Activated CD8-positive, alpha-beta memory T cell treated with anti-CD3 and anti-CD28 coated beads, Interleukin-2, amount 10 ng/mL, durations not matched to agents 7 days and 5 days (primary cell): ENCODE results near the gene ZFP36. TPM values are rescaled to one million over a fixed set of nuclear protein-coding genes. Genes with fewer than 3 reads are reported as not detected.
"Not testable (repeated sequence)": the region's sequence is repeated elsewhere in the genome, so short reads cannot be mapped to it uniquely, and the experiment has no call there.

Source experiments
- ATAC-seq: fragments of 150-1000 bp; cut with Tn5 transposase; one replicate; pipeline ENCODE4 v1.10.0; 2021; ENCODE audit warnings: moderate library complexity
- CTCF ChIA-PET: fragments of 350-600 bp; sonication (Branson Sonifier 250); formaldehyde crosslinking; loops from one replicate; lab custom pipeline; 2021; ENCODE audit warnings: antibody characterized with exemption; lab: Charles Lee
- DNase-seq: peaks from one replicate; pipeline ENCODE4 v3.0.0-alpha.2; 2020
- H3K27ac Mint-ChIP-seq: one replicate; pipeline ENCODE4 v1.8.0; 2021; ENCODE audit warnings: mild to moderate bottlenecking, mixed read lengths
- H3K27me3 Mint-ChIP-seq: one replicate; pipeline ENCODE4 v1.8.0; 2021; ENCODE audit warnings: mixed read lengths
- H3K36me3 Mint-ChIP-seq: one replicate; pipeline ENCODE4 v1.8.0; 2021; ENCODE audit warnings: mild to moderate bottlenecking, mixed read lengths
- H3K4me1 Mint-ChIP-seq: one replicate; pipeline ENCODE4 v1.8.0; 2021; ENCODE audit warnings: mixed read lengths
- H3K4me3 Mint-ChIP-seq: one replicate; pipeline ENCODE4 v1.8.0; 2021; ENCODE audit warnings: mild to moderate bottlenecking, moderate library complexity, mixed read lengths
- H3K9me3 Mint-ChIP-seq: one replicate; pipeline ENCODE4 v1.8.0; 2022; ENCODE audit warnings: low read depth, mixed read lengths
- total RNA-seq, 2 experiments: library from RNA; stranded (reverse); gene quantifications; one replicate each; pipeline ENCODE4 v1.2.3, GENCODE V29; 2021

ZFP36 gene
- total RNA-seq, 2 experiments from 2014 or later, result 45.1 to 107 TPM

DNA sequence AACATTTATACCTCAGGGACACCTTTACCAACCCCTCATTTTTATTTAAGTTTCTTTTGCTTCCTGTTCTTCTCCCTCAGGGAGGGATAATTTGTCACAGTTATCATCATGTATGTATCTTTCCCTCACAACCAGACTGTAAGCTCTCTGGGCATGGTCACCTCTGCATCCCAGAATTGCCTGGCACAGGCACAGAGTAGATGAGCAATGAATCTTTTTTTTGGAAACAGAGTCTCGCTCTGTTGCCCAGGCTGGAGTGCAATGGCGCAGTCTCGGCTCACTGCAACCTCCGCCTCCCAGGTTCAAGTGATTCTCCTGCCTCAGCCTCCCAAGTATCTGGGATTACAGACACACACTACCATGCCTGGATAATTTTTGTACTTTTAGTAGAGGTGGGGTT, 27.3 kb upstream of the ZFP36 start:
- H3K4me1 Mint-ChIP-seq, H3K4me3 Mint-ChIP-seq, H3K27me3 Mint-ChIP-seq, DNase-seq, H3K9me3 Mint-ChIP-seq, H3K27ac Mint-ChIP-seq, CTCF ChIA-PET, ATAC-seq: not testable (repeated sequence)
- peaks cover 18% of the 10 kb centered on the region for H3K36me3 Mint-ChIP-seq

DNA sequence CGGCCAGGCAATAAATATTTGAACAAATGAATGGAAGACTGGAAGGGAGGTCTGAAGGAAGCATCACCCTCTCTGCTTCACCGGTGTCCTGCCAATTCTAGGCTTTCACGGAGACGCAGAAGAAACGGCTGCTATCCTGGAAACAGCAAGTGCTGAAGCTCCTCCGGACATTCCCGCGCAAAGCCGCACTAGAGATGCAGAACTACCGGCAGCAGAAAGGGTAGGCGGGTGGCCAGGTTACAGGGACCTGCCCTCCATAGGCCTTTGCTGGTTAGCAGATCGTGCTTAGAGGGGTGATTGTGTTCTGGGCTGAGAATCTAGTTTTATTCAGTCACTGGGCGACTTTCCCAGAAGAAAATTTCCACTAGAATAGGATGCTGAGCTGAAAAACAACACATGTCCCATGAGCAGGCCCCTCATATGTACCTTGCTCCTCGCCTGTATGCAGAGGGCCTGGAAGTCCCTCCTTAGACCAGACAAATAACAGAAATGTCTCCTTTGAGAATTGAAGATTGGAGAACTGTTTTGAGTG, 26.7 kb upstream of the ZFP36 start:
- H3K9me3 Mint-ChIP-seq, result no peaks in the 10 kb centered on the region
- CTCF ChIA-PET, result no interaction called here
- DNase-seq (no peak), ATAC-seq (no peak)
- peaks cover 18% of the 10 kb centered on the region for H3K36me3 Mint-ChIP-seq
- no peak overlapping the region for H3K4me3 Mint-ChIP-seq
- H3K27ac Mint-ChIP-seq, result no peak overlapping the region
- H3K27me3 Mint-ChIP-seq, result no peaks in the 10 kb centered on the region
- H3K4me1 Mint-ChIP-seq, result no peaks in the 10 kb centered on the region

DNA sequence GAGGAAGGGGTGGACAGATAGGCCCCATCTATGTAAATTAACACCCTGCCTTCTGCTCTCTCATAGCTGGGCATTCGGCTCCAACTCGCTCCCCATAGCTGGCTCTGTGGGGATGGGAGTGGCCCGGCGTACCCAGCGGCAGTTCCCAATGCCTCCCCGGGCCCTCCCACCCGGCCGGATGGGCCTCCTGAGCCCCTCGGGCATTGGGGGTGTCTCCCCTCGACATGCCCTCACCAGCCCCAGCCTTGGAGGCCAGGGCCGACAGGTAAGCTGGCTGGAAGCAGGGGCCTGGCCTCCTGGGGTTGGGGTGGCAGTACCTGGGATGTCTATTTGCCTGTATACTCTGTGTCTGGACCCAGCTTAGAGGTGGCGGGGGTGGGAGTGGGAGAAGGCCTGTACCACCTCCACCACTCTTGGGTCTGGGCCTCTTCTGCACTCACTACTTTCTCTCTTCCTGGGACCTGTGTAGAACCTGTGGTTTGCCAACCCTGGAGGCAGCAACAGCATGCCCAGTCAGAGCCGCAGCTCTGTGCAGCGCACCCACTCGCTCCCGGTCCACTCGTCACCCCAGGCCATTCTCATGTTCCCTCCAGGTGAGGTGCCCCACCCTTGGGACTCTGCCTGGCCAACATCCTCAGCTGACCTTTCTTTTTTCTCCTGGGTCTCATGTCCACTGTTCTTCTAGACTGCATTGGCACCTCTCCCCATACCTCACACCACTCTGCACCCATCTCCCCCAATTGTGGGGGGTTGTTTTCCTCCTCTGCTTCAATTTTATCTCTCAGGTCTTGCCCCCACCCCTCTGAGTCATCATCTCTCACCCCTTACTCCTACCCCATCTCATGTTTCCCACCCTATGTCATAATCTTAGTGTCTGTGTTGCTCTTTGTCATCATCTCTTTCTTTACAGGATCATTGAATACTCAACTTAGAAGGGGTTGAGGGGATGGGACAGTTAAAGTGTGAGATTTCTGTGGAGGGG, 25.8 kb upstream of the ZFP36 start:
- Mint-ChIP-seq H3K4me1 (peaks cover 1% of the 10 kb centered on the region), H3K27ac (no peak overlapping the region), H3K4me3 (no peak overlapping the region), H3K27me3 (no peaks in the 10 kb centered on the region), H3K9me3 (no peaks in the 10 kb centered on the region), H3K36me3 (peaks cover 18% of the 10 kb centered on the region)
- CTCF ChIA-PET, result no interaction called here
- ATAC-seq, result no peak
- no peak for DNase-seq

DNA sequence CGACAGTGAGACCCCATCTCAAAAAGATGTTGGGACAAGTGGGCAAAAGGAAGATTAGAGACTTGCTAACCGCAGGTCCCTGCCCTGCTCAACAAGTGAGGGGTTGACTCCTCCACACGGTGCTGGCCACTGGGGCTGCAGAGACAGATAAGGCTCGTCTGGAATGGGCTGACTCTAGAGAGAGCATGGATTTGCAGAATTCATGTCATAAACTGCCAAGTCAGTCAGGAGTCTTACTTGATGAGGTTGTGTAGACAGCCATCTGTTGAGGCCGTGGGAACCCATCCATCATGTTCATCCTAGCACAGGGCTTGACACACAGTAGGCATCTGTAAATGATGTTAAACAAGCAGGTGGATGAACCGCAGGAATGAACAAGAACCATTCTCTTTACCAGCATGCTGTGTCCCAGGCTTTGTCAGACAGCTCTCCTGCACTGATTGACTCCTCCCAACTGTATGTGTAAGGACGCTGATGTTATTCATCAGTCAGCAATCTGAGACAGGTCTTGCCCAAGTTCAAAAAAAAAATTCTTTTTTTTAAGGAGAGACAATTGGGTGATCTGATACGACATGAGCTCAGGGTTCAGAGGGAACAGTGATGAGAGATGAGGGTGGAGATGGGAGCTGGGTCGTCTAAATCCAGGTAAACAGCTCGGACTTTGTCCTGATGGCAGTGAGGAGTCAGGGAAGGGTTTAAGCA, 24.6 kb upstream of the ZFP36 start:
- ATAC-seq (no peak), DNase-seq (no peak)
- no peaks in the 10 kb centered on the region for H3K27me3 Mint-ChIP-seq
- H3K36me3 Mint-ChIP-seq, result peaks cover 21% of the 10 kb centered on the region
- no peak overlapping the region for H3K4me3 Mint-ChIP-seq
- H3K27ac Mint-ChIP-seq, result peak overlapping the region; percentile 20
- H3K9me3 Mint-ChIP-seq, result no peaks in the 10 kb centered on the region
- CTCF ChIA-PET, result no interaction called here
- peaks cover 1% of the 10 kb centered on the region for H3K4me1 Mint-ChIP-seq

DNA sequence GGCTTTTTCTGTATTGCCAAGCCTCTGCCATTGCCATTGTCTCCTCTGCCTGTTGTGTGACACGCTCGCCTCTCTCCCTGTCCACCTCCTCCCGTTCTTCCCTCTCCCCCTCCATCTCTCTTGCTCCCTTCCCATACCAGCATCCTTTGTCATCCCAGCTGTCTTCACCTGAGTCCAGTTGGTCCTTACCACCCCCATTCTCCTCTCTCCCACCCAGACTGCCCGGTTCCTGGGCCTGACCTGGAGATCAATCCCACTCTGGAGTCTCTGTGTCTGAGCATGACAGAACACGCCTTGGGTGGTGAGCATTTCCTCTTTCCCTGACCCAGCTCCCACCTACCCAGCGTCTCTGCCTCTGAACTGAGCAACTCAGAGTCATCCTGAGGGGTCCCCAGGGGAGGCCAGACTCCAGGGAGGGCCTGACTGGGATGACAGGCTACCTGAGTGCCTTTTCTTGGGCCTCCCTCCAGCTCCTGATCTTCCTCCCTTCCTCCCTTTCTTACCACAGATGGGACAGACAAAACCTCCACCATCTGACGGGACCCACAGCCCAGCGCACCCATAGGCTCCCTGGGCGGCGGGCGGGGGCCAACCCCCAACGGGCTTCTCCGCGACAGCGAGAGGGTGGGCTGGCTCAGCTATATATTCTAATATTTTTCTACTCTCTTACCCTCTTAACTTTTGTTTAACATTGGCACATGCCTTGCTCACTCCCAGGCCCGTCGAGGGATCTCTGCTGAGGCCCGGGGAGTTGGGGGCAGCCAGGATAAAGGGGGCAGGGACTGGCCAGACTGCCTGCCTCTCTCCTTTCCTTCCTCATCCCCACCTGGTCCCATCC, 23.4 kb upstream of the ZFP36 start:
- CTCF ChIA-PET, result no interaction called here
- peak overlapping the region; percentile 7 for H3K27ac Mint-ChIP-seq
- peaks cover 1% of the 10 kb centered on the region for H3K4me1 Mint-ChIP-seq
- DNase-seq (no peak), ATAC-seq (no peak)
- H3K36me3 Mint-ChIP-seq, result peaks cover 20% of the 10 kb centered on the region
- H3K27me3 Mint-ChIP-seq, result no peaks in the 10 kb centered on the region
- H3K4me3 Mint-ChIP-seq, result no peak overlapping the region
- H3K9me3 Mint-ChIP-seq, result no peaks in the 10 kb centered on the region

DNA sequence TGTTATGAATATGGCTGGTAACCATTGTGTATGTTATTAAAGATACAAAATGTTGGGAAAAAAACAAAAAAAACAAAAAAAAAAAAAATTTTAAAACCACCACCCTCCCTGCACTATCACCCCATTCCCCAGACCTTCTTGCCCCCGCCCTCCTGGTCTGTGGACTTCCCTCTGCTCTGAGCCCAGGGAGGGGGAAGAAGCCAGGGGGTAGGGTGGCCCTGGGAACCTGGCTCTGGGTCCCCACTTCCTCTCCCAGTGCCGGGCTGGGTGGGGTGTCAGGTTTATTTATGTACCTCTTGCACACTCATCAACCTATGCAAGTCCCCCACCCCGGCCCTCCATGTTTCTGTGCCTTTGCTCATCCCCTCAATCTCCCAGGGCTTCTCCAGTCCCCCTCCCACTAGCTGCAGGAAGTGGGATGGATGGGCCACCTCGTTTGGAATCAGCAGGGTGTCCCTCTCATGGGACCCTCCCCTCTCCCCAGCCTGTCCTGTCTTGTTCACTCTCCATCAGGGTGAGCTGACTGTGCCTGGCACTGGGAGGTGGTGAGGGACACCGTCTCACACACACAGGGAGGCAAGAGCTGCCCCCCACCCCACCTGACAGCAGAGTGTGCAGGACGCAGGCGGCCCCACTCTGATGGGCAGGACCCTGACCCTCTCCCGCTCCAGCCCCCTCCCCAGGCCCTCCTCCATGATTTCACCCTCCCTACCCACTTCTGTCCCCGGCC, 21.6 kb upstream of the ZFP36 start:
- Mint-ChIP-seq H3K27me3 (no peaks in the 10 kb centered on the region), H3K4me3 (no peak overlapping the region), H3K4me1 (peaks cover 12% of the 10 kb centered on the region), H3K27ac (peak overlapping the region; percentile 56), H3K9me3 (no peaks in the 10 kb centered on the region), H3K36me3 (peaks cover 26% of the 10 kb centered on the region)
- CTCF ChIA-PET, result interaction anchor here (1.1 kb wide), 1 partner anchor 39 kb away, joined by 3 read pairs; no protein-coding TSS in a partner anchor
- no peak for DNase-seq
- no peak for ATAC-seq

DNA sequence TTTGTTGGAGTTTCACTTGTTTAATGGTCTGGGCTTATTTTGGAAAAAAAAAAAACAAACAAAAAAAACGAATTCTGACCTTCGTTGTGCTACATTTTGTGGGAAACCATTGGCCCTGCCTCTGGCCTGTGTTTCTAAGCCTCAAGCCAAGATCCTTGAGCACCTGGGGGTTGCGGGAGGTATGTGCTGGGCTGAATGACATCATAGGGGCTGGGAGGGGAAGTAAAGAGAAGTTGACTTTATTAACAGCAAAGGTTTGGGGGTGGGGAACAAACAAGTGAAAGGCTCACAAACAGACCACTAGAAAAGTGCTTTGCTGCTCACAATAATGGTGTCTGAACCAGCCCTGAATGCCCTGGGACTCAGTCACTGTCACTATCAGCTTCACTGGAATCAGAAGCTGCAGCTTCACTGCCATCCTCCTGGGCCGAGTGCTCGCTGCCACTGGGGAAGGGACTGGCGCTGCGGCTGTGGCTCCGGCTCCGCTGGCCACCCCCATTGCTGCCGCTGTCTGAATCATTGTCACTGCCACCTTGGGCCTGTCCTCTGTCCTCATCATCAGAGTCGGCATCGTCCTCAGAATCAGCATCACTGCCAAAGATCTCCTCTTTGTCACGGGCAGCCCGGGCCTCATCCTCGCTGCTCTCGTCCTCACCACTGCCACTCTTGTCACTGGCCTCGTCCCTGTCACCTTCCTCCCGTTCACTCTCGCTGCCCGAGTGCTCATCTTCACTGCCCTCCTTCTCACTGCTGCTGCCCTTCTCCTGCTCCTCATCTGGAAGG, 20.8 kb upstream of the ZFP36 start:
- H3K27me3 Mint-ChIP-seq, result no peaks in the 10 kb centered on the region
- no peak for ATAC-seq
- no peak overlapping the region for H3K27ac Mint-ChIP-seq
- CTCF ChIA-PET, result interaction anchor here (0.9 to 1.1 kb wide), 2 partner anchors 26 to 40 kb away, joined by 3 read pairs; partner anchors contain the start of gene PLEKHG2
- peaks cover 17% of the 10 kb centered on the region for H3K4me1 Mint-ChIP-seq
- no peaks in the 10 kb centered on the region for H3K9me3 Mint-ChIP-seq
- peaks cover 25% of the 10 kb centered on the region for H3K36me3 Mint-ChIP-seq
- H3K4me3 Mint-ChIP-seq, result no peak overlapping the region
- no peak for DNase-seq

DNA sequence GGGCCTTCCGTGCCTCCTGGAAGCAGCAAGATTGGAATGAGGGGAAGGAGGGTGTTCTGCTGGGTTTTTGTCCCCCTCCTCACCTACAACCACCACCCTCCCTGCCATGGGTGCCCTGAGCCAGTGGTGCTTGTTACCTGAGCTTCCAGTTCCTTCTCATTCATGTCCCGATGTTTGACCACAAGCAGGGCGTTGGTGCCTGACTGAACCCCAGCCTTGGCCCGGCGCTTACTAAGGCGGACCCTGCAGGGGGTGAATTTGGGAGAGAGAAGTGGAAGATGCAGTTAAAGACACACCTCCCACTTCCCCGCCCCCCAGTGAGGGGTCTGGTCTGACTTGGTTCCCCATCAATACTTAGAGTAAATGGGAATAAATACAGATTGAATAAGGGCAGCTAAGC, 20.1 kb upstream of the ZFP36 start:
- no peaks in the 10 kb centered on the region for H3K27me3 Mint-ChIP-seq
- no peak for ATAC-seq
- CTCF ChIA-PET, result interaction anchor here (0.9 kb wide), 1 partner anchor 25 kb away, joined by 3 read pairs; the partner anchor contains the start of gene PLEKHG2

DNA sequence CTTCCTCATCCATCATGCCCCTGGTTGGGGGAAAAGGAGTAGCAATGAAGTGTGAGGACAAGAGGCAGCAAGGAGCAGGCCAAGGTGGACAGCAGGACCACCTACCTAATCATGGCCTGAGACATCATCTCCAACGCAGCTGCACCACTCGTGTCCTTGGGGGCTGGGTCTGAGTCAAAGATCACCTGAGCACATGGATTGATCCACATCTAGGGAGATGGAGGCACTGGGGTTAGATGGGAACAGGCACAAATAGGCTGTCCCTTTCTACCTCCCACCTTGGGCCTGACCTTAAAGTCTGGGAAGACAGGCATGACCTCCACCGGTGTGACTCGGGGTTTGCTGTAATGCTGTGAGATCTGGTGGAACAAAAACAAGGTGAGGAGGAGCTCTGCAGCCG, 18.0 kb upstream of the ZFP36 start:
- H3K4me3 Mint-ChIP-seq, result no peak overlapping the region
- no peaks in the 10 kb centered on the region for H3K27me3 Mint-ChIP-seq
- no peaks in the 10 kb centered on the region for H3K9me3 Mint-ChIP-seq
- H3K36me3 Mint-ChIP-seq, result peaks cover 21% of the 10 kb centered on the region
- DNase-seq (no peak), ATAC-seq (no peak)
- peak overlapping the region; percentile 39 for H3K27ac Mint-ChIP-seq
- CTCF ChIA-PET, result interaction anchor here (1.3 kb wide), 1 partner anchor 10 kb away, joined by 5 read pairs; no protein-coding TSS in a partner anchor
- peaks cover 36% of the 10 kb centered on the region for H3K4me1 Mint-ChIP-seq

More for the DNA sequence above, 20.1 kb upstream of the ZFP36 start:
- H3K4me1 Mint-ChIP-seq, result peaks cover 23% of the 10 kb centered on the region
- no peaks in the 10 kb centered on the region for H3K9me3 Mint-ChIP-seq
- no peak for DNase-seq
- H3K36me3 Mint-ChIP-seq, result peaks cover 18% of the 10 kb centered on the region
- H3K4me3 Mint-ChIP-seq, result no peak overlapping the region
- H3K27ac Mint-ChIP-seq, result no peak overlapping the region

DNA sequence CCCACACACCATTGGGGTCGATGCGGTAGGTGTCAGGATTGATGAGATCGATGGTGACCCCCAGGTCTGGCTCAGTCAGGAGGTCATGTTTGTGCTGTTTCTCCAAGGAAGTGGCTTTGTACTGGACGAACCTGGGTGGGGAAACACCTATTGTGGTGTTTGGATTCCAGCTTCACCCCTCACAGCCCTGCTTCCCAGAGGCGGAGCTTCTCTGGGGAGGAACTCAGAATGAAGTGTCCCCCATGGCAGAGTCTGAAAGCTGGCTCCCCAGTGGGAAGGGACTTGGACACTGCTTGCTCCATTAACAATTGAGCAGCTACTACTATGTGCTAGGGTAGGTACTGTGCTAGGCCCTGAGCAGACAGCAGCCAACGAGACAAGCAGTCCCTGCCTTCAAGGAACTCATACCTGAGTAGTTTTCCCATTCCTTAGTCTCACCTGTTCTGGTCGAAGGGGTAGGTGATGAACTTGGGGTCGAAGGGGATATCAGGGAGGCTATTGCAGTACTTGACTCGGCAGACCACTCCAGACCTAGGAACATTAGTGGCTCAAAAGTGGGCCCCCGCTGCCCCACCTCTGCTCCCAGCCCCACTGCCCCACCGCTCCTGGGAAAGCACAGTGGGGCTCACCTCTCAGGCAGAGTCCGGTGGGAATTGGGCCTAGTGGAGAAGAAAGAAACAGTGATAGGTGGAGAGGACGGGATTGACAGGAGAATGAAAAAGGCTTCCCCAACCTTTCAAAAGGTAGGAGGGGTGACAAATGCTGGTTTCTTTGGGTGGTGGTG, 16.8 kb upstream of the ZFP36 start:
- DNase-seq, result no peak
- Mint-ChIP-seq H3K4me1 (peaks cover 40% of the 10 kb centered on the region), H3K27ac (peak overlapping the region; percentile 99), H3K36me3 (peaks cover 25% of the 10 kb centered on the region), H3K27me3 (no peaks in the 10 kb centered on the region), H3K9me3 (no peaks in the 10 kb centered on the region), H3K4me3 (peak overlapping the region; percentile 97)
- no peak for ATAC-seq
- CTCF ChIA-PET, result interaction anchor here (1.0 to 1.3 kb wide), 2 partner anchors 8 to 23 kb away, joined by 3 to 5 read pairs; no protein-coding TSS in a partner anchor

DNA sequence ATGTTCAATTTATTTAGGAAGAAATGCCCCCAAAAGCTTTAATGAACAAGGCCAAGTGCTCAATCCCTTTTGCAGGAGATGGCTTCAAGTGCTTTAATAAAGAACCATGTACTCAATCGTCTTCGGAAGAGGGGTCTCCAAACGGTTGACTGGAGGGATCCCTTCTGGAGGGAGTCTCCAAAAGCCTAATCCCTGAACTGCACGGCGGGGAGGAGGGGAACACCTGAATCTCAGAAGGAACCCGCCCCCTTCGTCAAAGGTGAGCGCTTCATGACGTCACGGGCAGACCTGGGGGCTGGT, 16.2 kb upstream of the ZFP36 start:
- CTCF ChIA-PET, result interaction anchor here (0.9 to 3.5 kb wide), 7 partner anchors 10 to 143 kb away, joined by 3 to 34 read pairs (median 5); partner anchors contain the start of genes PLEKHG2 and SAMD4B
- DNase-seq, result peak; percentile 89
- Mint-ChIP-seq H3K4me3 (peak overlapping the region; percentile 97), H3K36me3 (peaks cover 30% of the 10 kb centered on the region), H3K4me1 (peaks cover 39% of the 10 kb centered on the region), H3K27me3 (no peaks in the 10 kb centered on the region), H3K27ac (peak overlapping the region; percentile 99), H3K9me3 (no peaks in the 10 kb centered on the region)
- no peak for ATAC-seq
